Embryonic facial prominence (tissue), 1 donor: ENCODE measurements around the gene PCGF5.
A peak's percentile ranks its signal among the peaks of the same experiment; 100 is the strongest.
"Not testable (repeated sequence)": the region's sequence is repeated elsewhere in the genome, so short reads cannot be mapped to it uniquely, and the experiment has no call there.

Source experiments
- DNase-seq: peaks from one replicate; pipeline ENCODE4 v3.0.0-alpha.2; 2016; ENCODE audit errors: extremely low spot score

The PCGF5 gene

GRCh38 chr10:91210014-91210413, 10.4 kb upstream of the PCGF5 start:
- DNase-seq = no peak

- no peak for DNase-seq
Observed at GRCh38 chr10:91210435-91210834, 10.0 kb upstream of the PCGF5 start.

GRCh38 chr10:91211675-91212074, 8.8 kb upstream of the PCGF5 start:
- no peak for DNase-seq

- DNase-seq = no peak
Observed at GRCh38 chr10:91214911-91215310, 5.6 kb upstream of the PCGF5 start.

- DNase-seq = no peak
Observed at GRCh38 chr10:91215384-91215783, 5.1 kb upstream of the PCGF5 start.

DNA sequence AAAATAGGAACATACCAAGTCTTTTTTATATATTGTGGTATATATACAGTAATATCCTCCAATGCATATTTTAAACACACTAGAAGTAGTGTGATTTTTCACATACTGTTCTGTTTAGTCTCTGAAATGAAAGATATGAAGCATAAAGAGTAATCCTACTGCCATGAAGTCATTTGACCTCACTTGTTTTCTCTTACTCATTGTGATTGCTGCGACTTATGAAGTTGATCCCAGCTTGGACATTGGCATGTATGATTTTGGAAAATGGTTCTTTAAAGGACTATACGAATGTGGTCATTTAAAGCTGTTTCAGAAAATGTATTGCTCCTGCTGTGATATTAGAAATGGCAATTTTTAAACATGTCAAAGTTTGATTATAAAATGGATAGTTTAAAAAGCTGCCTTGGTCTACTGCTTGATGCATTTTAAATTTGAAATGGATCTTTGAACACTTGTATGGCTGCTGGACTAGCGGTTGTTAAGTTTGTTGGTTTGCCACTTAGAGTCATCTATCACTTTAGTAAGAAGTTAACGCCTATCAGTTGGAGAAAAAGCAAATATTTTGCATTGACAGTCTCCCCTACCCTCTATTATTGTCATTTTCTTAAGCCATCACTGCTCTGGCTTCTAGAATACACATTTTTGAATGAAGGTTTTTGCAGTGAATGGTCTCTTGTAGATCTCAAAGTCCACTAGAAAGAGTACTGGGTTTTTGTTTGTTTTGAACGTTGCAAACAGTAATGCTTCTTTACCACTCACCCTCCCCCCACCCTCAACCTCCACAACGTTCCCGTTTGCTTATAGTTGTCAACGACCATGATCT, 881 bp upstream of the PCGF5 start:
- no peak for DNase-seq

DNA sequence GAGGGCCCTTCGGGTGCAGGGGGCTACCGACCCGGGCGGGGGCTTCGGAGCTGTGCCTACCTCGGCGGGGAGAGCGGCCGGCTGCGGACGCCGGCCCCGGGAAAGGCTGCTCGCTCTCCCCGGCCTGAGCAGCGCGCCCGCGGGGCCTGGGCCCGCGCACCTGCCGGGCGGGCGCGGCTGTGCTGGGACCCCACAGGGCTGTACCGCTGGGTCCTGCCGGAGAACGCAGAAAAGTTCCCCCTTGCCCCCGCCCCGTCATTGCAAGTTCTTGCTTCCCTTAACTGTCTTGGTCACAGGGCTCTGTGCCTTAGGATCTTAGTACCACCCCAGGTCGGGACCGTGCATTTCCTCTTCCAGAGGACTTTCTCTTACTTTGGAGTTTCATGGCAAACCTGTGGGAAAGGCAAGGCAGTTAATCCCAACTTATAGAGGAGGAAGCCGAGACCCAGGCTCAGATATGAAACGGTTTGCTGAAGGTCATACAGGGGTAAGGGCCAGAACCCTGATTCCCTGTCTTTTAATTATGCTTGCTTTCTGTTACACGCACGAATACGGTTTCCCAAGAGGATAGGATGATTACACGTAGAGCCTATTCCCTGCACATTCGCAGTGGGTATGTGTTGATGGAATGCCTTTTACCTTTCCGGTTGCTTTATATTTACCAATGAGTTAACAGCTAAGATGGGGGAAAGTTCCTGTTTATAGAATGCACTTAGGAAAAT, 652 bp downstream of the PCGF5 start:
- DNase-seq = no peak

GRCh38 chr10:91226093-91226492, 5.6 kb downstream of the PCGF5 start:
- DNase-seq = no peak

DNA sequence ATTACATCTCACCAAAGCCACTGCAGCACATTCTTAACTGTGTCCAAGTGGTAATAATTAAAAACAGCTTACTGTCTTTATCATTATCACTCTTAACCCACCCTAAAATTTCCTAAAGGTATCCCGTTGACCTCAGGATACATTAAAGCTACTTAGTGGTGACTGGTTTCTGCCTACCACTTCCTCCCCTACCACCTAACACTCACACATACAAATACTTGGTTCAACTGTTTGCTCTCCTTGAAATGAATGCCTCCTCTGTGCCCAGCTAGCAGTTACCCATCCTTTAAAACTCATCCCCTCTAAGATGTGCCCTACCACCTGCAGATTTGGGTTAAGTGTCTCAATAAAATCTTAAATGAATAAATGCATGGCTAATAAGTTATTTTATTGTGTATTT, 7.1 kb downstream of the PCGF5 start:
- no peak for DNase-seq

DNA sequence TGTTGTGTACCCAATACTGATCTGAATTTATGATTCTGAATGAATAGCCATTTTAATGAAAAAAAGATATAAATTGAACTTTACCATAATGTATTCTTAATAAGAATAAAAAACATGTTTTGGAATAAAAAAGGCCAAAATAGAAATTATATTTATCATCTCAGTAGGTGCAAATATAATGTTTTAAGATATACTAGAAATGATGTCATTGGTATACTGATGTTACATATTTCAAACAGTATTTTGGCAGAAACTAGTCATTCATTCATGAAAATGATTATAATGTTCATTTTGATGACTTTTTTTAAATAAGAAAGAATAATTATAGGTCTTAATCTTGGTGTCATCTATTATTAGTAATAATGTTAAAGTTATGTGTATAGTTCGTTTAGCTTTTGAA, 9.2 kb downstream of the PCGF5 start:
- no peak for DNase-seq

DNA sequence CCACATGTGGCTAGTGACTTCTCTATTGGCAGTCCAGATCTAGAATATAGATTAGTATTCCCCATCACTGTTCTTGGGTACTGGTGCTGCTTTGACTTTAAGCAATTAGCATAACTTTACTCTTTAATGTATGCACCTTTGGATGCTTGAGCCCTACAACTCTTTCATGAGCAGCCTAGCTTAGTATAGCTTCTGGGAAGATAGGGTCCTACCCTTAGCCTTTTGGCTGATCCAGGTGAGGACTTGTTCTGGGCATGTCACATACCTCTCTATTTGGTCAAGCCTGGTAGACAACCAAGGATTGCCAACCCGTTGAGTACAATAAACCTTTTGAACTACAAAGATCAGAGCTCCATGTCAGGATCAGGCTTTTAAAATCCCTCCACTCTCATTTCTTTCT, 17.7 kb downstream of the PCGF5 start:
- DNase-seq = no peak

DNA sequence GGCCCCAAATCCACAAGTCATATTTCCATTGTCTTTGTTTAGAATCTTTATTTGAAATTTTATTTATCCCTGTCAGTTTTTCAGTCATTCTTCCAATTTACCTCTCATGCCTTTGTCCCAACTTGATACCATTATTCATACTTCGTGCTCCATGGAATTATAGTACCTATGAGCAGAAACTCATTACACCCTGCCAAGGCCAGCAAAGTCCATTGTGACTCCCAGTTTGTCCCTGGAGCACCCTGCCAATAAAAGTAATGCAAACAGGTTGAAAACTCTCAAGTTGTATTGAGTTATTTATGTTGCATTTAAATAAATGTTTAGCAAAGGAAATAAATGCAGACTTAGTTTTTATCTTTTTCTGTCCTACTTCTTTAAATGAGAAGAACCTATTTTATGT, 19.3 kb downstream of the PCGF5 start:
- DNase-seq = no peak

DNA sequence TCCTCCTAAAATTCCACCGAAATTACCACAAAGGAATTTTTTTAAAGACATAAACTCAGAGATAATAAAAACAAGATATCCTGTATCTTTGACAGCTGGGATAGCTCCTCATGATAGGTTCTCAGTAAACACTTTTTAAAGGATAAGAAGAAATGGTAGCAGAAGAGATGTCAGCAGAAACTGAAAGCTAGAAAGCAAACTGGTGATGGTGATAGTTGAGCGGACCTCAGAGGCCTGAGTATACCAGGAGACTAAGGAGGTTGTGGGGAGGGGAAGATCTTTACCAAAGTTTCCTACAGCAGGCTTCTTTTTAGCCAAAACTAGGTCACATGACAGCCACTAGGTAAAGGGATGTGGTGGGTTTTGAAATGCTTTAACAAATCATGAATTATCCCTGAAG, 22.5 kb downstream of the PCGF5 start:
- no peak for DNase-seq

- no peak for DNase-seq
Observed at GRCh38 chr10:91247360-91248111, 27.1 kb downstream of the PCGF5 start.

DNA sequence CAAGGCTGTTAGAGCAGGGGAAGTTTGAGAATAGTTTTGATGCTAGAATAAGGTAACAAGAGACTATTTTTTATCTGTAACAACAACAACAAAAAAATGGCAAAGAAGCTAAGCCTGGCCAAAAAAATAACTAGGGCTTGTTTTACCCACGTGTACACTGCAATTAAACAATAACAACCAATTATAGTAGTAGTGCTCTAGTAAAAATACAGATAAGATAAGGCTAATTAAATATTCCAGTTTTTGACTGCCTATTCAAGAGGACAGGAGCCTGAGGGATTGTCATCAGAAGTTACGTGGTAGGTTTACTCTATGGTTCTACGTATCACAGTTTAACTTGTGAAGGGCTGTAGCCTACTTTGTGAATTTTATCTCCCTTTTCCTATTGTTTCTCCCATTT, 29.2 kb downstream of the PCGF5 start:
- no peak for DNase-seq

GRCh38 chr10:91250341-91250740, 29.9 kb downstream of the PCGF5 start:
- DNase-seq = no peak

DNA sequence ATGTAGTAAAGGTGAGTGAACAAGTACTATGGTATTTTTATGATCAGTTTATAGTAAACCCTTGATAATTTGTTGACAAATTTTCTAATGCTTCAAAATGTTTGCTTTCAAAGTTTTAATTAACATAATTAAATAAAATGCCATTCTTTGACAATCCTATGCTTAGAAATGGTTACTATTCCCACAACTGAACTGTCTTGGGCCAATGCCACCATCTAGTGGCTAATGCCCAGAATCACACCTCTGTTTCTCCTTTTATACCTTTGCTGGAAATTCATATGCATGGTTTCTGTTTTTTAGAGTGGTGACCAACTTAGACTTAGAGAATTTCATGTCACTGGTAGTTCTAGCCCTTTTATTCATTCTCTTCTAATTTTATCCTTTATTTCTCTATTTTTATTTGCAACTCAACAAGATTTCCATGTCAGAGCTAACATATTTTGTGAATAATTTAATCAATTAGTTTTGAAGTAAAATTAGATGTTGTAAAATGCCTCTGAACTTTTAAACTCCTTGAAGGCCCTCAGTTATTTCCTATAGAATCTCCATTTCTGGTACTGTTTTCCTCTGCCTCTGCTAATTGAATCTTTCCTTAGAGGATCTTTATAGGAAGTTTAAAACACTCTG, 31.1 kb downstream of the PCGF5 start:
- DNase-seq = peak; percentile 43

DNA sequence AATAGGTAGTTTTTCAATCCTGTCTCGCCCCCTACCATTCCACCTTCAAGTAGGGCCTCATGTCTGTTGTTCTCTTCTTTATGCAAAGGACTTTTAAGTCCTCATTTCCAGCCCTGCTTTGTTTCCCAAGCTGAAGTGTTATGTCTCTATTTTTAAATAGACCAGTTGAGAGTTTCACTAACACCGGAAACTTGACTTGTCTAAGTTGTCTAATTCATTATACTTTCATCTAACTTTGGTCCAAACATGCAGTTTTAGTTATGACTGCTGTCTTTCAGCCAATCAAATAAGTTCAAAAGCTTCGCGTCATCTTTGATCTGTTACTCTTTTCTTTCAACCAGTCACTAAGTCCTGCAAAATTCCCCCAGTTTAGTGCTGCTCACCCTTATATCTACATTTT, 32.8 kb downstream of the PCGF5 start:
- no peak for DNase-seq

GRCh38 chr10:91257310-91257709, 36.8 kb downstream of the PCGF5 start:
- DNase-seq = no peak

DNA sequence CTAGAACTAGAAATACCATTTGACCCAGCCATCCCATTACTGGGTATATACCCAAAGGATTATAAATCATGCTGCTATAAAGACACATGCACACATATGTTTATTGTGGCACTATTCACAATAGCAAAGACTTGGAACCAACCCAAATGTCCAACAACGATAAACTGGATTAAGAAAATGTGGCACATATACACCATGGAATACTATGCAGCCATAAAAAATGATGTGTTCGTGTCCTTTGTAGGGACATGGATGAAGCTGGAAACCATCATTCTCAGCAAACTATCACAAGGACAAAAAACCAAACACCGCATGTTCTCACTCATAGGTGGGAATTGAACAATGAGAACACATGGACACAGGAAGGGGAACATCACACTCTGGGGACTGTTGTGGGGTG, 40.0 kb downstream of the PCGF5 start:
- DNase-seq = not testable (repeated sequence)

GRCh38 chr10:91271886-91272285, 51.4 kb downstream of the PCGF5 start:
- no peak for DNase-seq

- no peak for DNase-seq
Observed at GRCh38 chr10:91284486-91285090, 64.1 kb downstream of the PCGF5 start.
